OCI-M1 (cell line): ENCODE results near the gene RDH13.
"Not testable (repeated sequence)": the region's sequence is repeated elsewhere in the genome, so short reads cannot be mapped to it uniquely, and the experiment has no call there.

Experiments used
- DNase-seq: peaks from one replicate; lab custom pipeline; 2025; lab: John Stamatoyannopoulos, UW

Gene RDH13, protein sequence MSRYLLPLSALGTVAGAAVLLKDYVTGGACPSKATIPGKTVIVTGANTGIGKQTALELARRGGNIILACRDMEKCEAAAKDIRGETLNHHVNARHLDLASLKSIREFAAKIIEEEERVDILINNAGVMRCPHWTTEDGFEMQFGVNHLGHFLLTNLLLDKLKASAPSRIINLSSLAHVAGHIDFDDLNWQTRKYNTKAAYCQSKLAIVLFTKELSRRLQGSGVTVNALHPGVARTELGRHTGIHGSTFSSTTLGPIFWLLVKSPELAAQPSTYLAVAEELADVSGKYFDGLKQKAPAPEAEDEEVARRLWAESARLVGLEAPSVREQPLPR

DNA sequence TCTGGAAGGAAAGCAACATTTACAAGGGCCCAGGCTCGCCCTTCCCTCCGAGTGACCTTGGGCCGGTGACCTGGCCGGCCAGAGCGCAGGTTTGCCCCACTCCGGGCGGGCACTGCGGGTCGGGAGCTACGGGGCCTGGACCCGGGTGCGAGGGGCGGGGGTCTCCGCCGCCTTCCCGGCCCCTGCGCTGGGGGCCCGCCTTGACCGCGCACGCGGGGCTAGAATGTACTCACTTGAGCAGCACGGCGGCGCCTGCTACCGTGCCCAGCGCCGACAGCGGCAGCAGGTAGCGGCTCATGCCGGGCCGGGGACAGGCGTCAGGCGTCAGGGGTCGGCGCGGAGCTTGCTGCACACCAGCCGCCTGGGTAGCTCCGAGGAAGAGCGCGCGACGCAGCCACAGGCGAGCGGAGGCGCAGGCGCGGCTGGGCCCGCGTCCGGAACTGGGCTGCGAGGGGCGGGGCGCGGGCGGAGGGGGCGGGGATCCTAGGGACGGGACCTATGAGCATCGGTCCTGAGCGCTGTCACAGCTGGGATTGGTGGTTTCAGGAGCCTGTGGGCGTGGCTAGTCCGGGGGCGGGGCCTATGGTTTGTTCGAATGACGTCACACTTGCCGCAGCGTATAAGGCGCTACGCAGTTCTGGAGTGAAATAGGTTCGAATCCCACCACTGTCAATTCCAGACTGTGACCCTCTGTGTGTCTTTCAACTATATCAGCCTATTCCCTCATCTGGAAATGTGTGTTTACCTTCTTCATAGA is at the start of gene RDH13:
Gene RDH13 (minus strand): TSS at position 414 of the 757 bp plus-strand sequence. CDS start 116 bp downstream, at position 298.
- DNase-seq = peak; percentile 100

DNA sequence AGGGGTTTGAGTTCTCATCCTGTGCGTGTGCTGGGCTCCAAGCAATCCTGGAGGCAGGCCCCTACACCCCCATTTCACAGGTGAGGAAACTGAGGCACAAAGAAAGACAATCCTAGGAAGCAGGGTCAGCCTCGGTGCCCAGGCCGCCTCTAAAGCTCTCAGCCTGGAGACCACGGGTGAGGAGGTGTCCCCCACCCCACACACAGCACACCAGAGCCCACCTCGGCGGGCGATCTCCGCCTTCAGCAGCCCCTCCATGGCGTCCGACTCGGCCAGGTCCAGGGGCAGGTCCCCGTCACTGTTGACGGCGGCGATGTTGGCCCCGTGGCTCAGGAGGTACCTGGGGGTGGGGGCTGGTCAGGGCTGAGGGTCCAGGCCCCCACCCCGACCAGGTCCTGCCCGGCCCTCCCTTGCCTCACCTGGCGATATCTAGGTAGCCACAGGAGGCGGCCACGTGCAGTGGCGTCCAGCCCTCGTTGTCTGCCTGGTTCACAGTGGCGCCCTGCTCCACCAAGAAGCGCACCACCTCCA is 49.4 kb upstream of the RDH13 start:
- DNase-seq = no peak

DNA sequence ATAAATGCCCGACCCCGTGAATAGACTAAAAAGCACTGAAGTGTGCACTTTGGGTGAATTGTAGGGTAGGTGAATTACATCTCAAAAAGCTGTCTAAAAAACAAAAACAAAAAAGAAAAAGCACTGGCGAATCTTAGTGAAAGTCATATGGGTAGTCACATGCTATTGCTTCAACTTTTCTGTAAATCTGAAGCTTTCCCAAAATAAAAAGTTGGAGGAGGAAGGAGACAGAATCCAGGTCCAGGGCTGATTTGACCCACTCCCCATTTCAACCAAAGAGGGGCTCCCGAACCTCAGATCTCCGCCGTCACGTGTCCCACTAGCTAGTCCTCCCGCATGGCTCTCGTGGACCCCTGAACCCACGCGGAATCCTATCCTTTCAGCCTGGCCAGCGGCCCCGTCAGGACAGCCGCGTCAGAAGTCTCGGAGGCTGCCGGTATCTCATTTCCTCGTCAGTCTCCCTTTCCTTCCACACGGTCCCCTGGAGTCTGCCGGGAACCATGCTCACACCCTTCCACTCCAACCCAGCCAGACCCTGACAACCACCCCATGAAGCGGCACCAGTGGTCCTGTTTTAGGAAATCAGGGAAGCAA is 48.4 kb upstream of the RDH13 start:
- no peak for DNase-seq

DNA sequence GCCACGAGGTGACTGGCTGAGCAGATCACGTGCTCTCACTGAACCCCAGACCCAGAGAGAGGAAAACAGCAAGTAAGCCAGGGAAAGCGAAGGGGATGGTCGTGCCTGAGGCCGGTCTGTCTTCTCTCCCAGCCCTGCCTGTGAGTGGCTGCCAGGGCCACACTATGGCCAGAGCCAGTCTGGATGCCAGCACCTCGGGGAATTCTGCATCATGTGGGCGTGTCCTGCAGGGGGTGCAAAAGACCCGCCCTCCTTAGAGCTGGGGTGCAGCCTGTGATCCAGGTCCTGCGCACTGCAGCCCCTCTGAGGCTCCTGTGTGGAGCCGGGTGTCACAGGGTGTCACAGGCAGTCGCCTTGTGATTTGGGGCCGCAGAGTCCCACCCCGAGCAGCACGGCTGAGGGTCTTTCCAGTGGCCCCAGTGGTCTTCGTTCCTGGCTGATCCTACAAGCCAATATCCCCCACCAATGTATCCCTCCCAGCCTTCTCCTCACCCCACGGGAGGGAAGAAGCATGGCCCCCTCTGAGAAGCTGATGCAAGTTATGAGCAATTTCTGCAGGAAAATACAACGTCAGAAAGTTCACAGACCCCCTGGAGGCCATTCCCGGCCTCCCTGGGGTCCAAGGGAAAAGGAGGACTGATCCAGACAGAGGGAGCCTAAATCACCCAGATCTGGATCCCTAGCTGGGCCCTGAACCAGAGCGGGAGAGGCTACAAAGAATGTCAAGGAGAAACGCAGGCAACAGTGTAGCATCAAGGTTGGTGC is 46.8 kb upstream of the RDH13 start:
- DNase-seq = no peak

DNA sequence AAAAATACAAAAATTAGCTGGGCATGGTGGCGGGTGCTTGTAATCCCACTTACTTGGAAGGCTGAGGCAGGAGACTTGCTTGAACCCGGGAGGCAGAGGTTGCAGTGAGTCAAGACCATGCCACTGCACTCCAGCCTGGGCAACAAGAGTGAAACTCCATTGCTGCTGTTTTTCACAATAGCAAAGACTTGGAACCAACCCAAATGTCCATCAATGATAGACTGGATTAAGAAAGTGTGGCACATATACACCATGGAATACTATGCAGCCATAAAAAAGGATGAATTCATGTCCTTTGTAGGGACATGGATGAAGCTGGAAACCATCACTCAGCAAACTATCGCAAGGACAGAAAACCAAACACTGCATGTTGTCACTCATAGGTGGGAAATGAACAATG is 44.3 kb upstream of the RDH13 start:
- not testable (repeated sequence) for DNase-seq

DNA sequence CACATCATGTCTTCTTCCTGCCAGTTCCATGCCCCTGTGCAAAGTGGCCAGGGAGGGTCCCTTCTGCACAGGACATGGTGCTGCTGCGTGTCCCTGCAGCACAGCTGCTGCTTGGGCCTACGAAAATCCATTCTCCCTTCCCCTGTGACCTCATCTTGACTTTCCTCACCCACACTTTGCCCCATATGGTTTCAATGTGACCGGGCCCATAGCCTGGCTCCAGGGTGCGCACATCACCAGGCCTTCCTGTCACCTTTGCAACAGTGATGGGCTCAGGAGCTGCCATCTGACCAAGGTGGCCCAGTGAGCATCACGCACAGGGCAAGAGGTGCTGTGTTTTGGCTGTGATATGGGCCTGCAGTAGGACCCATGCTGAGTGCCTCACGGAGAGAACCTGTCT is 43.6 kb upstream of the RDH13 start:
- no peak for DNase-seq

DNA sequence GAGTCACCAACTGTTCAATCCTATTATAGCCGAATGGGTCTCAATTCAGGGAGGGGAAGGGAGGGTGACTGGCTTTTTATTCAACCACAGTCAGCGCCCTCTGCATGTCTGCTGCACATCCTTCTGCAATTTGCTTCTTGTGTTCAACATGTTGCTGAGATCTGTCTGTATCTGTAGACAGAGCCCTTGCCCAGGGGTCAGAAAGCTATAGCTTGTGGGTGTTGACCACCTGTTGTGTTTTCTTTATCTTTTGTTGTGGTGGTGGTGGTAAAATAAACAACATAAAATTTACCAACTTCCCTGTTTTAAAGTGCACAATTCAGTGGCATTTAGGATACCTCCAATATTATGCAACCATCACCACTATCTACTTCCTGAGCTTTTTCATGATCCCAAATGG is 42.3 kb upstream of the RDH13 start:
- peak; percentile 11 for DNase-seq

DNA sequence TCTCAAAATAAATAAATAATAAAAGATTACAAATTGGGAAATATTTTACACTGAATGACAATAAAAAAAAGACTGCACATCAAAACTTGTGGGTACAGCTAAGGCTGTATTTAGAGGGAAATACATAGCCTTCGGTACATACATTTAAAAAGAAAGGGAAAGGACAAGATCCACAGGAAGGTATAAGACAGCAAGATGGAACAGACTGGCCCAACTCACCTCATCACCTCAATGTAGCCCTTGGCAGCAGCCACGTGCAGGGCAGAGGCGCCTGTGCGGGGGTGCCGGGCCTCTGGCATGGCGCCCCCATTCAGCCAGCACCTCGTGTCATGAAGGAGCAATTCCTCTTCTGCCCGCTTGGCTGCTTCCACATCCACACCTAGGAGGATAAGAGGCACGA is 40.2 kb upstream of the RDH13 start:
- DNase-seq = no peak

DNA sequence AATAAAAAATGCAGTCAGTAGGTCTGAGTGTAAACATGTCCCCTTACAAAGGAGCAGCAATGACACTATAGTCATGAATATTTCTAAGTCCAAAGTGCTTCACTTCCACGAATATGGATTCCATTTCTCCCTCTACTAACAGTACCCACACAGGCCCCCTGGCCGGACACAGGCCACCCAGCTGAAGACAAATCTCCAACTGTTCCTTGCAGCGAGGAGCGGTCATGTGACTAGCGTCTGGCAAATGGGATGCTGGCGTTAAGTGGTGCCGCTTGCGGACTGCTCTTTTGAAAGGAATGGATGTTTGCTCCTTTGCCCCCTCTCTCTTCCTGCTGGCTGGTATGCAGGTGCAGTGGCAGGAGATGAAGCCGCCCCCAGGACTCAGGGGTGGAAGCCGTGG is 38.3 kb upstream of the RDH13 start:
- no peak for DNase-seq

DNA sequence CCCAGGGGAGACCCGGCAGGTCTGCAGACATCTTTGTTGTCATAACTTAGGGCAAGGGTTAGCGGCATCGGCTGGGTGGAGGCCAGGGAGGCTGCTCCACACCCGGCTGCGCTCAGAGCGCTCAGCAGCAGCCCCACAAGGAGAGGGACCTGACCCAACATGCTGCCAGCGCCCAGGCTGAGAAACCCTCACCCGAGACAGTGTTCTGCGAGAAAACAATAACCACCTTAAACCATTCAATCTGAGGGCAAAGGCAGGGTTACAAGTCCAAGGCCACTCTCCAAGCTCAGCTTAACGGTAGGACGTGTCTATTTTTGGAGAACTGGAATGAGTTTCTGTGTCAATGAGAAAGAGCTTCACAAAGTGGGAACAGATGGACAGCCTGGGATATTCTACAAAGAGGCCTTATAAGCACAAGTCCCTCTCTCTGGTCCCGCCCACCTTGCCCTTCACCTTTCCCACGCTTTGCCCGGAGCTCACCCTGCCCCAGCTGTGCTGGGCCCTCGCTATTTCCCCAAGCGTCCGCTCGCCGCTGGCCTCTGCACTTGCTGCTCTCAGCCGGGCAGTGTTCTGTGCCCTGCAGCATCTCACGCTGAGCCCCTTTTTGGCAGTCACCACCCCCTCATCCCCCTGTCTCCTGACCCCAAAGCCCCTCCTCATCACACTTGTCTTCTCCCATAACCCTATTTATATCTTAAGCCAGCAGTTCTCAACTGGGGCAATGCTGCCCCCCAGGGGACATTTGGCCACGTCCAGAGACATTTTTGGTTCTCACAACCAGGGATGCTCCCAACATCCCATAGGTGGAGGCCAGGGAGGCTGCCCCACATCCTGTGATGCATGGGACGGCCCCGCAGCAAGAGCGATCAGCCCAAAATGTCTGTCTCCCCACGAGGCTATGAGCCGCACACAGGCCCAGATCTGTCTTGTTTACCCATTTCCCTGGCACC is 36.9 kb upstream of the RDH13 start:
- DNase-seq = peak; percentile 23

DNA sequence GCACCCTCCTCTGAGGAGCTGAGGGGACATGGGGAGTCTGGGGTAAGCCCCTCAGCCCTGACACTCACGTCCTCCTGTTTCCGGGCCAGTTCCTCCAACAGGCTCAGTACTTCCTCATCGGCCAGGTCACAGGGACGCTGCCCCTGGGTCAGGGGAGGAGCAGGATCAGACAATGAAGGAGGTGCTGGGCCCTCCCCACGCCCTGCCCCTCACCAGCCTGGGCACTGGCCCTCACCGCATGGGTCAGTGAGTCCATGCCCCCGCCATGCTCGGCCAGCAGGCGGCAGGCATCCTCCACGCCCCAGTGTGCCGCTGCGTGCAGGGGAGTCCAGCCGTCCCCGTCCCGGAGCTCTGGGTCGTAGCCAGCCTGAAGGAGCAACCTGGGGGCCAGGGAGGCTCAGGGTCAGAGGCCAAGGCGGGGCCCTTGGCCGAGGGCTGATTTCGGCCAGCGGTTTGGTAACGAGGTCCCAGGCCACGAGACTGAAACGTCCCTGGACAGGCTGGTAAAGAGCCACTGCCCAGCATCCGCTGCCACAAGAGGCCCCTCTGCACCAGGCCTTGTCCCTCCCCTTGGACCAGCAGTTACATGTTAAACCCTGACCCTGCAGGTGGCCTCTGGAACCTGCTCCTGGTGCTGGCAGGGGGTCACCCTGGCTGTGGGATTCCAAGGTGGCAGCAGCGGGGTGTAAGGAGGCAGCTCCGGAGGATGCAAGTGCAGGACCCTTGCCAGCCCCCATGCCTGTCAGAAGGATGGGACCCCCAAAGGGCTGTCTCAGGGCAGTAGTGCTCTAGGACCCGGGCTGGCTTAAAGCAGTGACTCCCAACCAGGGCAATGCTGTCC is 36.0 kb upstream of the RDH13 start:
- no peak for DNase-seq

DNA sequence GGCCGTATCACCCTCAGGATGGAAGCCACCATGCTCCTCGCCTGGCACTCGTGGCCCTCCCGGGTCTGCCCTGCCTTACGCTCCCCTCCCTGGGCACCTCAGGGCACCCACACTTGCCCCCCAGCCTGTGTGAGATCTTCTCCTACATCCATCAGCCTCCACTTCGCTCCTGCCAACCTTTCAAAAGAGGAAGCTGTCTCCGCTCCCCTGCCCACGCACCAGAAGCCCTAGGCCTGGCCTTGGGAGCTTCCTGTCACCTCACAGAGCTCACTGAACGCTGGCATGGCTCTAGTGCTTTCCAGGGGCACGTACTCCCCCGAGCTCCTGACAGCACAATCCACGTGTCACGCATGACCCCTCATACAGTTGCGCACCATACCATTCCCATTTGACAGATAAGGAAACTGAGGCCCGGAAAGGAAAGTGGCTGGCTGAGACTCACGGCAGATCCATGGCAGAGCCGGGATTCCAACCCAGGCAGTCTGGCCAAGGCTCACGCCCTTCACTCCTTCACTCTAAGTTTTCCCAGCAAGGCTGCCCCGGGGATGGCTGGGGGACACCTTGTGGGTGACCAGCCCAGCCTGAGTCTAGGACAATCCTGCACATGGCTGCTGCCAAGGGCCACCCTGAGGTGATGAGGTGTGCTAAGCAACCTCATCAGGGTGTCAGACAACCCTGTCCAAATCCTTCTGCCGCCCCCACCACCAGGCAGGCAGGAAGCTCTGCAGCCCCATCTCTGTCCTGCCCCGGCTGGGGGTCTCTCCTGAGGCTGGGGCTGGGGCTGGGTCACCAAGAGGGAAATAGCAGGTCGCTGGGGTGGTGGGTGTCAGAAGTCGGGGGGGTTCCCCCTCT is 35.1 kb upstream of the RDH13 start:
- DNase-seq = no peak

DNA sequence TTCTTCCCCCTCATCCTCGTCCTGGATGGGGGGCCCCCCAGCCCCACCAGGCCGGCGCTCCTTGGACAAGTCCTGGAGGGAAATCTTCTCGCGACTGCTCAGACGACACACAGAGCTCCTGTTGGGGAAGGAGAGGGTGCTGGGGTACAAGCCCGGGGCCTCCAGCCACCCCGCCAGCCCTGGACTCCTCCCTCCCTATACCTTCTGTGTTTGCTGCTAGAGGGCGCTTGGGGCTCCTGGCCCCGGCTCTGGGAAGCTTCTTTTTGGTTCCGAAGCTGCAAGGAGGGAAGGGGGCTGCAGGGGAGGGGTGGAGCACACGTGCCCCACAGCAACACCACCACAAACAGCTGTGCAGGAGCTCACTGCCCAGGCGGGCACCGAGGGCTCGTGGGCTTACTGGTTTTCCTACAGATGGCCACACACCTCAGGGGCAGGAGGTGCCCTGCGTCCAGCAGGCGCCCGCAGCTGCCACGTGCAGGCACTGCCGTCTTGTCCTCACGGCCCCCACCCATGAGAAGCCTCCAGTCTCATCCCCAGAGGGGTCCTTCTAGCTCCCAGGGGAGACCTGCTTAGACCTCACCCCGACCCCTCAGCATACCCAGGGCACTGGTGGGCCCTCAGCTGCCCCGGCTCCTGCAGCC is 33.2 kb upstream of the RDH13 start:
- no peak for DNase-seq

DNA sequence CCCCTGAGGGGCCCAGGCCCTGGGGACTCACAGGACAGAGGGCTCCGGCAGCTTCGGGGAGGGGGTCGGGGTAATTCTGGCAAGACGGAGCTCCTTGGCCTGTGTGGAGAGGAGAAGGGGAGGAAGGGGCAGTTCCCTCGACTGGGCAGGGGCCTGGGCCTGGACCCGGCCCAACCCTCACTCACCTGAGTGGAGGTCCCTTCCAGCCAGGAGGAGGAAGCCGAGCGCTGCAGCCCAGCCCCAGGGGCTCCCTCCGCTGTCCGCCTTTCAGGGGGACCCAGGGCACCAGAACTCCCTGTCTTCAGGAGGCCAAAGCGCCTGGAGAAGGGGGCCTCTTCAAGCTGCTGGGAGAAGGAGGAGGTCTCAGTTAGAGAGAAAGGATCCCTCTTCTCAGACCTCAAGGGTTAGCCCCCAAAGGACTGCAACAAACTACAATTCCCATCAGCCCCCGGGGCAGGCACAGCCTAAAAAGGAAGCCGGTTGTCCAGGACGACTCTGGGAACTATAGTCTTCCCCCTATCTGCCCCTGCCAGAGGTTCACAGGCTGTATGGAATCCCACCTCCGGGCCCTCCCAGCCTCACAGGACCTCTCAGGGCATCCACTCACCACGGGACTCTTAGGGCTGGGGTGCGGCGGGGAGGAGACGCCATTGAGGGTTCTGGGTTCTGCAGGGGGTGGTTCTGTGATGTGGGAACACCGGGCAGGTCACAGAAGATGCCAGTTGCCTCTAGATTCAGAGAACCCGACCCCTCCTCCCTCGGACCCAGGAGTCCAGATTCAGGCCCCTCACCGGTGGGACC is 32.5 kb upstream of the RDH13 start:
- peak; percentile 32 for DNase-seq

DNA sequence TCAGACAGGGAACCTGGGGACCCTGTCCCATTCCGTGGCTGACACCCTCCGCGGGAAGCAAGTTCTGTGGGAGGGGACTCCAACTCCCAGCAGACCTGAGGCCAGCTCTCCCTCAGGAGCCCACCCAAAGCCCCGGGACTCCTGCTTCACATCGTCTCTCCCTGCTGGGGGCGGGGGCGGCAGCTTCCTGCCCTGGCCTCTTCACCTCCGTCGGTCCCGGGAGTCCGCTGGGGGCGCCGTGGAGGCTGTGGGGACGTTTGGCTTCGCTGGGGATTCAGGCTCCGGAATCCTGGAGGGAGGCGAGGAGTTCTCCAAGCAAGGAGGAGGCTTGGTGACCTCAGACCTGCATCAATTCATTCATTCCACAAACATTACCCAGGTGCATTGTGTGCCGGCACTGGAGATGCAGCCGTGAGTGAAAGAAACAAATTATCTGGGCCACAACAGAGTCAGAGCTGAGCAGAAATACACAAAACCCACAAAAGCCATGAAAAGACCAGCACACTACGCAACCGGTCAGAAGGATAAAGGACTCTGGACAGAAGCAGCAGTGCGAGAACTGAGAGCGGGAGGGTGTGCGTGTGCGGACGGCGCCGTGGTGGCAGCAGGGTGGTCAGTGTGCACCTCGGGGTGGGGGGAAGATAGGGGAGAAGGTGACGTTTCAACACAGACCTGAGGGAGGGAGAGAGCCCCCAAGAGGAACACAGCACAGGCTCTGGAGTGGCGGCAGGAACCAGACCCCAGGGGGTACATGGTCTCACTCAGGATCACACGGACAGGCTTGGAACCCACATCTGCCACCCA is 31.7 kb upstream of the RDH13 start:
- no peak for DNase-seq

DNA sequence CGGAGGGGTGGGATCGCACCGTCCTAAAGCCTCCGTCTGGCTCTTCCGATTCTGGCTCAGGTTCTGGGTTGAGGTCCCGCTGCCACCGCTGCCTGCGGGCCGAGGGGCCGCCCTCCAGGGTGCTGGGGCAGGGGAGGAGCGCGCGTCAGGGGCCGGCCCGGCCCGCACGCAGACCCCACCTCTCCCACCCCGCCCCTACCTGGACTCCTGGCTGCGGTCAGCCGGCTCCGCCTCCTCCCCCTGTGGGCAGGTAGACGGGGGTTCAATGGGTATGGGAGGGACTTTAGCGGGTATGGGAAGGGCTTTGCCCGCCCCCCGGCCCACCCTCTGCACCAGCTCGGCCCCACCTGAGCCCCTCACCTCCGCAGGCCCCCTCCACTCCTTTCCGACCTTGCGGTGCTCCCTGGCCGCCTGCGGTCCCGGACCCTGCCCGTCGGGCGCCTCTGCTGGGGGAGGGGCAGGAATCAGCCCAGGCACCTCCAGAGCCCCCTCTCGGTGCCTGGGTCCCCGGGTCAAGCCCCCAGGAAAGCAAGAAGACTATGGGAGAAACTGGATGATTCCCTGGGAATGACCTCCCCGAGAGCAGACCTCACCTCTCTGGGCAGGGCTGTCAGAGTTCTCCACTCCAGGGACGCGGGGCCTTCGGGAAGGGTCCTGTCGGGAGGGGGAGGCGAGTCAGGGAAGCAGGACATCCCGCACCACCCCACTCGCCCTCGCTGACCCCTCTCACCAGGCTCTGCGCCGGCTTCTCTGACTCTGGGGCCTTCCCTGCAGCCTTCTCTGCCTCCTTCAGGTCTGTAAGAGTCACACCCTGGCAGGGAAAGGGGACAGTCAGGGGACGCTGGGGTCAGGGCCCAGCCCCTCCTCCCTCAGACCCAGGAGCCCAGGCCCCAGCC is 29.7 kb upstream of the RDH13 start:
- DNase-seq = no peak
